H1 (cell line): ENCODE data around the gene FCHO1. TPM values are rescaled to one million over a fixed set of nuclear protein-coding genes. Genes with fewer than 3 reads are reported as not detected.

Experiments
- CTCF ChIA-PET: fragments of 300-600 bp; sonication (Branson Sonifier 250); formaldehyde crosslinking; loops from one replicate; lab custom pipeline; 2021; ENCODE audit not compliant: partially characterized antibody; lab: Charles Lee
- POLR2A ChIA-PET: fragments of 300-600 bp; sonication (Branson Sonifier 250); formaldehyde crosslinking; loops from one replicate; lab custom pipeline; 2021; ENCODE audit warnings: inconsistent platforms; ENCODE audit not compliant: partially characterized antibody; lab: Charles Lee
- DNase-seq, 2 experiments: peaks; one replicate each; pipeline versions ENCODE4 v3.0.0 to v3.0.0-alpha.2; 2010 to 2022; ENCODE audit warnings: low spot score in 2 of 2, low read depth in 1 of 2, mixed read lengths in 1 of 2
- FAIRE-seq: peaks from 2 replicates; lab custom pipeline; 2011; peaks lifted over from hg19 to GRCh38; lab: Jason Lieb, UNC
- H2AFZ ChIP-seq: 2 replicates; pipeline ENCODE4 v1.8.1; 2012; ENCODE audit warnings: low read length, inconsistent platforms
- H2AK5ac ChIP-seq: 2 replicates; pipeline ENCODE4 v1.6.1; 2013; ENCODE audit warnings: low read depth, low read length
- H2BK120ac ChIP-seq: replicated peaks from 2 replicates; pipeline ENCODE3; 2013; ENCODE audit warnings: low read depth, low read length, inconsistent platforms
- H2BK12ac ChIP-seq: 2 replicates; pipeline ENCODE4 v1.6.1; 2013; ENCODE audit warnings: low read depth, low read length
- H2BK15ac ChIP-seq: 2 replicates; pipeline ENCODE4 v1.6.1; 2013; ENCODE audit warnings: low read length
- H2BK20ac ChIP-seq: 2 replicates; pipeline ENCODE4 v1.6.1; 2013; ENCODE audit warnings: low read length
- H2BK5ac ChIP-seq: 2 replicates; pipeline ENCODE4 v1.6.1; 2013; ENCODE audit warnings: low read depth, low read length
- H3K14ac ChIP-seq: 2 replicates; pipeline ENCODE4 v1.6.1; 2013; ENCODE audit warnings: inconsistent platforms; ENCODE audit not compliant: insufficient read length
- H3K18ac ChIP-seq: 2 replicates; pipeline ENCODE4 v1.6.1; 2013; ENCODE audit warnings: low read length; ENCODE audit errors: extremely low read depth
- H3K23ac ChIP-seq: 2 replicates; pipeline ENCODE4 v1.6.1; 2013; ENCODE audit warnings: inconsistent platforms; ENCODE audit not compliant: insufficient read length
- H3K23me2 ChIP-seq: 2 replicates; pipeline ENCODE4 v1.6.1; 2013; ENCODE audit warnings: low read depth, low read length
- H3K27ac ChIP-seq: 2 replicates; pipeline ENCODE4 v1.6.1; 2011; ENCODE audit warnings: low read depth, low read length, inconsistent platforms
- H3K27me3 ChIP-seq, 4 experiments: replicated peaks in 1 of 4; 1 replicate in 1 of 4; 2 replicates in 3 of 4; pipeline versions ENCODE4 v1.6.1 to v1.8.1; 2011 to 2013; ENCODE audit warnings: low read length in 3 of 4, mild to moderate bottlenecking in 3 of 4, inconsistent platforms in 2 of 4, mixed read lengths in 2 of 4, moderate library complexity in 1 of 4; ENCODE audit not compliant: control insufficient read depth in 3 of 4, insufficient read depth in 3 of 4; ENCODE audit errors: extremely low read depth in 1 of 4
- H3K36me3 ChIP-seq, 4 experiments: 2 replicates each; pipeline versions ENCODE4 v1.6.1 to v1.8.1; 2011 to 2013; ENCODE audit warnings: mild to moderate bottlenecking in 4 of 4, low read length in 3 of 4, moderate library complexity in 2 of 4, control low read depth in 1 of 4, inconsistent platforms in 1 of 4; ENCODE audit not compliant: insufficient read depth in 4 of 4, control insufficient read depth in 2 of 4
- H3K4ac ChIP-seq: replicated peaks from 2 replicates; pipeline ENCODE3; 2013; ENCODE audit warnings: low read length, low read depth, mixed read lengths, inconsistent platforms; ENCODE audit not compliant: insufficient read length
- H3K4me1 ChIP-seq, 4 experiments: replicated peaks in 1 of 4; 1 replicate in 1 of 4; 2 replicates in 3 of 4; pipeline versions ENCODE4 v1.6.1 to v1.8.1; 2011 to 2013; ENCODE audit warnings: low read length in 3 of 4, inconsistent platforms in 2 of 4, mixed read lengths in 1 of 4; ENCODE audit not compliant: insufficient read depth in 4 of 4, control insufficient read depth in 3 of 4
- H3K4me2 ChIP-seq, 2 experiments: 2 replicates each; pipeline versions ENCODE4 v1.6.1 to v1.8.1; 2011 to 2013; ENCODE audit warnings: low read depth in 2 of 2, low read length in 2 of 2, control low read depth in 1 of 2, inconsistent platforms in 1 of 2, mild to moderate bottlenecking in 1 of 2; ENCODE audit not compliant: insufficient read depth in 1 of 2
- H3K4me3 ChIP-seq, 4 experiments: fragments of 200-600, 300-600 bp in 1 of 4; sonication (generic), shearing (Covaris generic), sonication (Bioruptor Twin) in 1 of 4; 2 replicates each; pipeline versions ENCODE4 v1.5.1 to v1.8.1; 2011 to 2016; ENCODE audit warnings: low read length in 4 of 4, low read depth in 3 of 4, control low read depth in 2 of 4, inconsistent platforms in 2 of 4, mild to moderate bottlenecking in 2 of 4, mixed read lengths in 1 of 4, moderate library complexity in 1 of 4; ENCODE audit not compliant: insufficient read depth in 2 of 4; ENCODE audit errors: extremely low read depth in 1 of 4
- H3K56ac ChIP-seq: replicated peaks from 2 replicates; pipeline ENCODE3; 2013; ENCODE audit warnings: low read depth, mild to moderate bottlenecking, mixed read lengths, low read length, inconsistent platforms; ENCODE audit not compliant: insufficient read length
- H3K79me1 ChIP-seq: 2 replicates; pipeline ENCODE4 v1.6.1; 2013; ENCODE audit warnings: low read depth, low read length, control low read depth
- H3K79me2 ChIP-seq, 2 experiments: 2 replicates each; pipeline versions ENCODE4 v1.6.1 to v1.8.1; 2012 to 2013; ENCODE audit warnings: low read length in 2 of 2, mild to moderate bottlenecking in 2 of 2, inconsistent platforms in 1 of 2; ENCODE audit not compliant: insufficient read depth in 2 of 2, control insufficient read depth in 1 of 2
- H3K9ac ChIP-seq, 4 experiments: replicated peaks in 1 of 4; 1 replicate in 1 of 4; 2 replicates in 3 of 4; pipeline versions ENCODE4 v1.6.1 to v1.8.1; 2011 to 2013; ENCODE audit warnings: low read depth in 3 of 4, low read length in 3 of 4, control low read depth in 2 of 4, mild to moderate bottlenecking in 2 of 4, moderate library complexity in 2 of 4, inconsistent platforms in 1 of 4; ENCODE audit errors: extremely low read depth in 1 of 4
- H3K9me3 ChIP-seq, 2 experiments: 2 replicates each; pipeline versions ENCODE4 v1.6.1 to v1.8.1; 2012 to 2013; ENCODE audit warnings: mild to moderate bottlenecking in 2 of 2, moderate library complexity in 2 of 2, control low read depth in 1 of 2, inconsistent platforms in 1 of 2, low read depth in 1 of 2, low read length in 1 of 2, mixed read lengths in 1 of 2; ENCODE audit not compliant: insufficient read depth in 2 of 2
- H4K20me1 ChIP-seq, 2 experiments: replicated peaks in 1 of 2; 2 replicates each; pipeline versions ENCODE3 to v1.8.1; 2011 to 2013; ENCODE audit warnings: inconsistent platforms in 2 of 2, low read length in 2 of 2, mild to moderate bottlenecking in 1 of 2; ENCODE audit not compliant: insufficient read depth in 2 of 2, control insufficient read depth in 1 of 2
- H4K5ac ChIP-seq: 2 replicates; pipeline ENCODE4 v1.6.1; 2013; ENCODE audit warnings: low read length, low read depth, mixed read lengths, inconsistent platforms; ENCODE audit not compliant: insufficient read length
- H4K8ac ChIP-seq: 2 replicates; pipeline ENCODE4 v1.8.0; 2013; ENCODE audit warnings: mild to moderate bottlenecking, moderate library complexity, low read length, inconsistent platforms; ENCODE audit not compliant: insufficient read depth; ENCODE audit errors: extremely low read depth
- H4K91ac ChIP-seq: replicated peaks from 2 replicates; pipeline ENCODE3; 2013; ENCODE audit warnings: low read length, mixed read lengths, inconsistent platforms; ENCODE audit not compliant: insufficient read length
- BCL11A ChIP-seq, 2 experiments: IDR thresholded peaks; one replicate each; pipeline ENCODE4 v1.6.1; 2011; ENCODE audit warnings: low read depth in 2 of 2, low read length in 2 of 2, mild to moderate bottlenecking in 2 of 2
- BRCA1 ChIP-seq: IDR thresholded peaks from 2 replicates; pipeline ENCODE4 v1.6.1; 2012; ENCODE audit warnings: low read depth, low read length, improper control_type of control experiment
- CBX8 ChIP-seq: fragments of 300-800, 300-1000 bp; sonication (generic); IDR thresholded peaks from 2 replicates; pipeline ENCODE4 v1.7.1; 2016; ENCODE audit warnings: low read depth, low read length, borderline replicate concordance
- CHD1 ChIP-seq: IDR thresholded peaks from 2 replicates; pipeline ENCODE4 v1.6.1; 2012; ENCODE audit warnings: low read depth, low read length, improper control_type of control experiment
- CHD2 ChIP-seq: IDR thresholded peaks from 2 replicates; pipeline ENCODE4 v1.6.1; 2012; ENCODE audit warnings: low read length, improper control_type of control experiment
- CTBP2 ChIP-seq: IDR thresholded peaks from 2 replicates; pipeline ENCODE4 v1.7.0; 2011; ENCODE audit warnings: borderline replicate concordance, mild to moderate bottlenecking, moderate library complexity, mixed read lengths, low read length; ENCODE audit not compliant: insufficient read depth, insufficient read length
- EP300 ChIP-seq, 2 experiments: IDR thresholded peaks; 1 replicate in 1 of 2; 2 replicates in 1 of 2; pipeline ENCODE4 v1.6.1; 2011 to 2012; ENCODE audit warnings: low read depth in 2 of 2, low read length in 2 of 2, mild to moderate bottlenecking in 2 of 2, borderline replicate concordance in 1 of 2, inconsistent platforms in 1 of 2, moderate library complexity in 1 of 2
- KDM4A ChIP-seq: IDR thresholded peaks from one replicate; pipeline ENCODE4 v1.7.1; 2012; ENCODE audit warnings: low read depth, mild to moderate bottlenecking, moderate library complexity, low read length, inconsistent platforms; ENCODE audit not compliant: severe bottlenecking
- MAFK ChIP-seq: IDR thresholded peaks from 2 replicates; pipeline ENCODE4 v1.6.1; 2012; ENCODE audit warnings: low read depth, mild to moderate bottlenecking, improper control_type of control experiment, low read length
- PHF8 ChIP-seq: fragments of 200-600 bp; sonication (generic); conservative IDR thresholded peaks from 2 replicates; pipeline ENCODE4 v1.7.1; 2012; ENCODE audit warnings: low read depth, mild to moderate bottlenecking, inconsistent platforms, low read length, moderate library complexity
- RBBP5 ChIP-seq: IDR thresholded peaks from 2 replicates; pipeline ENCODE4 v1.7.1; 2012; ENCODE audit warnings: low read depth, mild to moderate bottlenecking, inconsistent platforms, low read length, moderate library complexity, borderline replicate concordance
- TBP ChIP-seq: IDR thresholded peaks from 2 replicates; pipeline ENCODE4 v1.6.1; 2011; ENCODE audit warnings: low read depth, low read length, improper control_type of control experiment
- TCF12 ChIP-seq: IDR thresholded peaks from 2 replicates; pipeline ENCODE4 v1.6.1; 2011; ENCODE audit warnings: low read depth, mild to moderate bottlenecking, low read length
- ZNF274 ChIP-seq: IDR thresholded peaks from 2 replicates; pipeline ENCODE4 v1.7.0; 2012; ENCODE audit warnings: low read length, borderline replicate concordance; ENCODE audit errors: extremely low read depth
- whole genome bisulfite sequencing, 2 experiments: shearing (Covaris generic) in 1 of 2; methylation state at CpG; one replicate each; pipeline versions ENCODE4 v1.1.6 to v1.1.7; 2013 to 2015; ENCODE audit warnings: low lambda C conversion rate in 2 of 2, mixed read lengths in 2 of 2, inconsistent platforms in 1 of 2, low coverage in 1 of 2, missing lambda C conversion rate in 1 of 2; ENCODE audit not compliant: insufficient replicate concordance in 2 of 2, insufficient coverage in 1 of 2, insufficient read length in 1 of 2; ENCODE audit errors: extremely low coverage in 1 of 2, missing lambda C conversion rate in 1 of 2; 5-methylcytosine and 5-hydroxymethylcytosine counted together
- polyA plus RNA-seq, 7 experiments: library from polyadenylated mRNA; depleted of rRNA in 3 of 7; stranded (reverse) in 5 of 7; unstranded in 2 of 7; fragments of >200 nt in 5 of 7; fragments of 200-250 nt in 2 of 7; gene quantifications; 1 replicate in 5 of 7; 2 replicates in 1 of 7; 4 replicates in 1 of 7; pipeline versions ENCODE4 v1.2.1 to v1.2.3, GENCODE V29; 2011 to 2013; ENCODE audit warnings: missing spikeins in 2 of 7, mixed read lengths in 2 of 7
- total RNA-seq: library from RNA; stranded (reverse); fragmentation: NEBNext Ultra II Directional; extraction: Animal tissue kit (Norgen Biotek cat#: 25700); gene quantifications from 2 replicates; pipeline ENCODE4 v1.2.1, GENCODE V29; 2021

Gene FCHO1
- total and polyA plus RNA-seq, 2 of the 8 experiments (the other 6 are each of a cell fraction or from before 2014, with no cell fraction given) = 13.0 to 25.9 TPM

DNA sequence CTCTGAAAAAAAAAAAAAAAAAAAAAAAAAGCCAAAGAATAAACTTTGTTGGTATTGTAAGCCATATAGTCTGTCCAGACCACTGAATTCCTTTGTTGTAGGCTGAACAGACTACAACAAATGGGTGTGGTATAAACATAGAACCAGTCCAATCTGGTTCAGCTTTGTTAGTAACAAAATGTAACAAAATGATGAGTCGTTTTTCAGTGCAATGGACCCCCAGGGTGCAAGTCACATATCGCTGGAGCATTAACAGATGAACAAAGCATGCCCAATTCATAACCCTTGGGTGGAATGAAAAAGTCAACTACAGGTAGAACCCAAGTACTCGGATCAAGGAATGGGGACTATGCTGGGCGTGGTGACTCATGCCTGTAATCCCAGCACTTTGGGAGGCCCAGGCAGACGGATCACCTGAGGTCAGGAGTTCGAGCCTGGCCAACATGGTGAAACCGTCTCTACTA is 13.6 kb upstream of the FCHO1 start:
- H3K79me1 ChIP-seq = no peaks in the 10 kb centered on the region
- POLR2A ChIA-PET = interaction anchor here (0.9 to 1.9 kb wide), 7 partner anchors 11 to 332 kb away, joined by 3 to 7 read pairs (median 3); partner anchors contain the start of genes BST2 and MAP1S
- no peak overlapping the region for H2BK12ac ChIP-seq
- H4K5ac ChIP-seq = no peak overlapping the region
- no peak overlapping the region for H3K14ac ChIP-seq
- no peak overlapping the region for H2BK15ac ChIP-seq
- H3K18ac ChIP-seq = no peak overlapping the region
- peaks cover 8 to 22% (median 15%) of the 10 kb centered on the region in 4 experiments for H3K36me3 ChIP-seq
- no peaks in the 10 kb centered on the region for H3K23me2 ChIP-seq
- H2BK5ac ChIP-seq = no peak overlapping the region
- no peak overlapping the region for H4K8ac ChIP-seq
- no peak for FAIRE-seq
- no peak overlapping the region for H3K4ac ChIP-seq
- peaks cover 3 to 4% of the 10 kb centered on the region in 2 experiments; a peak in 2 of 4 replicates for H3K9me3 ChIP-seq
- H2BK120ac ChIP-seq = no peak overlapping the region
- no peak for DNase-seq
- no peak overlapping the region for H2AK5ac ChIP-seq
- no peak overlapping the region for H2AFZ ChIP-seq
- H3K4me2 ChIP-seq = no peak overlapping the region
- H3K4me3 ChIP-seq = no peak overlapping the region
- no peak overlapping the region for H3K9ac ChIP-seq
- no peaks in the 10 kb centered on the region for H3K27me3 ChIP-seq
- no peak overlapping the region for H2BK20ac ChIP-seq
- CTCF ChIA-PET = interaction anchor here (1.1 to 11.4 kb wide), 4 partner anchors 13 to 117 kb away, joined by 3 to 78 read pairs (median 6); no protein-coding TSS in a partner anchor
- peaks cover 0 to 3% (median 2%) of the 10 kb centered on the region in 4 experiments; a peak in 4 of 7 replicates for H3K4me1 ChIP-seq
- no peak overlapping the region for H3K23ac ChIP-seq
- peaks cover 7 to 12% of the 10 kb centered on the region in 2 experiments for H4K20me1 ChIP-seq
- no peak overlapping the region for H3K27ac ChIP-seq
- H3K79me2 ChIP-seq = peaks cover 0 to 1% of the 10 kb centered on the region in 2 experiments; a peak in 1 of 4 replicates
- 92% methylated on average over 7 of the region's 7 CpGs; no CpG with 5 or more reads in 1 of the 2 experiments for WGBS, 2 experiments
- no peak overlapping the region for H3K56ac ChIP-seq
- H4K91ac ChIP-seq = no peak overlapping the region
- TF ChIP-seq BCL11A (IDR thresholded peaks at IDR 0.05; ENCODE audit: low read depth in 2 of 2, low read length in 2 of 2) = no peak
- no peak for TF ChIP-seq CHD1
- TF ChIP-seq CBX8 = no peak
- TF ChIP-seq TBP = no peak
- no peak for TF ChIP-seq CHD2
- no peak for TF ChIP-seq TCF12
- TF ChIP-seq ZNF274 = no peak
- no peak for TF ChIP-seq CTBP2
- no peak for TF ChIP-seq EP300 (IDR thresholded peaks at IDR 0.05; ENCODE audit: borderline replicate concordance in 1 of 2, low read depth in 2 of 2, low read length in 2 of 2)
- TF ChIP-seq KDM4A = no peak
- no peak for TF ChIP-seq BRCA1
- TF ChIP-seq MAFK = no peak
- no peak for TF ChIP-seq RBBP5
- TF ChIP-seq PHF8 = no peak
